ENCODE measurements around the gene PI4K2B. TPM values are rescaled to one million over a fixed set of nuclear protein-coding genes. Genes with fewer than 3 reads are reported as not detected.

Gene PI4K2B
- total and polyA plus RNA-seq, 2 of the 13 experiments (the other 11 are each of a cell fraction or from before 2014, with no cell fraction given), result 6.9 to 25.8 TPM

- TF ChIP-seq ZNF142 (CRISPR knock-in tag; IDR thresholded peaks at IDR 0.05), result peak; percentile 65; the same call in 1 of the 2 replicates
- TF ChIP-seq ZNF564 (CRISPR knock-in tag; IDR thresholded peaks at IDR 0.05), result peak; percentile 74; the same call in 1 of the 2 replicates
- peak; percentile 60; the same call in 1 of the 2 replicates for TF ChIP-seq MAX (IDR thresholded peaks at IDR 0.05)
- TF ChIP-seq BATF2 (CRISPR knock-in tag; IDR thresholded peaks at IDR 0.05), result peak; percentile 80; the same call in 1 of the 2 replicates
- no peak for TF ChIP-seq SIX4 (CRISPR knock-in tag; IDR thresholded peaks at IDR 0.05)
- TF ChIP-seq ZNF263 (CRISPR knock-in tag; IDR thresholded peaks at IDR 0.05), result peak; percentile 39; the same call in 1 of the 2 replicates
- TF ChIP-seq REXO4 (CRISPR knock-in tag; IDR thresholded peaks at IDR 0.05; ENCODE audit: borderline replicate concordance), result no peak
- TF ChIP-seq HNF4A (CRISPR knock-in tag; IDR thresholded peaks at IDR 0.05), result peak; percentile 54
- peak; percentile 67 for TF ChIP-seq ZNF503 (CRISPR knock-in tag; IDR thresholded peaks at IDR 0.05)
- peak; percentile 57 to 60; a peak in 3 of 4 replicates for TF ChIP-seq EP300 (IDR thresholded peaks at IDR 0.05; ENCODE audit: low read depth in 2 of 2, low read length in 2 of 2)
- peak; percentile 44; the same call in 1 of the 2 replicates for TF ChIP-seq EP300 (CRISPR knock-in tag; IDR thresholded peaks at IDR 0.05; ENCODE audit: borderline replicate concordance)
- peak; percentile 75; the same call in 1 of the 2 replicates for TF ChIP-seq MYC (CRISPR knock-in tag; IDR thresholded peaks at IDR 0.05; ENCODE audit: borderline replicate concordance)
- 0 out of 2 replicates have a peak, but pooled peaks have one; percentile 64 for TF ChIP-seq HES4 (CRISPR knock-in tag; IDR thresholded peaks at IDR 0.05; ENCODE audit: borderline replicate concordance)
- peak; percentile 74; the same call in 1 of the 2 replicates for TF ChIP-seq KDM1A (CRISPR knock-in tag; IDR thresholded peaks at IDR 0.05)
- TF ChIP-seq PPARG (CRISPR knock-in tag; conservative IDR thresholded peaks at IDR 0.05), result peak; percentile 73
- no peak; the same call in 1 of the 2 replicates for TF ChIP-seq NR2F2 (IDR thresholded peaks at IDR 0.05; ENCODE audit: borderline replicate concordance, low read depth)
- TF ChIP-seq REL (CRISPR knock-in tag; conservative IDR thresholded peaks at IDR 0.05), result no peak; the same call in 1 of the 2 replicates
- TF ChIP-seq FOXK1 (CRISPR knock-in tag; IDR thresholded peaks at IDR 0.05; ENCODE audit: borderline replicate concordance, low read depth), result peak; percentile 95
- peak; percentile 94 for TF ChIP-seq ZNF580 (CRISPR knock-in tag; IDR thresholded peaks at IDR 0.05; ENCODE audit: borderline replicate concordance, low read depth)
- TF ChIP-seq FOSL2 (CRISPR knock-in tag; IDR thresholded peaks at IDR 0.05), result peak; percentile 58
- peak; percentile 90 for TF ChIP-seq SALL2 (CRISPR knock-in tag; IDR thresholded peaks at IDR 0.05)
Measured at GRCh38 chr4:25312496-25313200, 78.8 kb downstream of the PI4K2B start, which contains the start of gene ZCCHC4 (continued).

Measured in HepG2 (cell line).